H9 (cell line): ENCODE results near the gene GPATCH1. TPM values are rescaled to one million over a fixed set of nuclear protein-coding genes. Genes with fewer than 3 reads are reported as not detected.

Source experiments
- DNase-seq: peaks from one replicate; pipeline ENCODE4 v3.0.0-alpha.2; 2017
- H2AFZ ChIP-seq: one replicate; pipeline ENCODE4 v1.6.1; 2013; ENCODE audit warnings: mild to moderate bottlenecking, low read length, control low read depth, moderate library complexity
- H2AK5ac ChIP-seq: 2 replicates; pipeline ENCODE4 v1.6.1; 2013; ENCODE audit warnings: low read length, control low read depth, mixed read lengths; ENCODE audit not compliant: insufficient read length
- H2BK120ac ChIP-seq: one replicate; pipeline ENCODE4 v1.6.1; 2013; ENCODE audit warnings: low read depth, mild to moderate bottlenecking, low read length, control low read depth, inconsistent platforms; ENCODE audit not compliant: poor library complexity, severe bottlenecking
- H2BK12ac ChIP-seq: 2 replicates; pipeline ENCODE4 v1.6.1; 2013; ENCODE audit warnings: low read length, control low read depth, mixed read lengths, low read depth; ENCODE audit not compliant: insufficient read length
- H2BK15ac ChIP-seq: 2 replicates; pipeline ENCODE4 v1.6.1; 2013; ENCODE audit warnings: low read depth, low read length, control low read depth
- H2BK20ac ChIP-seq: one replicate; pipeline ENCODE4 v1.6.1; 2013; ENCODE audit warnings: low read depth, mild to moderate bottlenecking, low read length, control low read depth, inconsistent platforms; ENCODE audit not compliant: poor library complexity, severe bottlenecking
- H2BK5ac ChIP-seq: 2 replicates; pipeline ENCODE4 v1.6.1; 2013; ENCODE audit warnings: low read length, control low read depth, mixed read lengths; ENCODE audit not compliant: insufficient read length
- H3K14ac ChIP-seq: 2 replicates; pipeline ENCODE4 v1.6.1; 2013; ENCODE audit warnings: low read length, control low read depth; ENCODE audit not compliant: insufficient read depth
- H3K18ac ChIP-seq: 2 replicates; pipeline ENCODE4 v1.6.1; 2013; ENCODE audit warnings: low read depth, mild to moderate bottlenecking, mixed read lengths, low read length, control low read depth; ENCODE audit not compliant: insufficient read length
- H3K23ac ChIP-seq: 2 replicates; pipeline ENCODE4 v1.6.1; 2013; ENCODE audit warnings: low read length, control low read depth, mixed read lengths, low read depth; ENCODE audit not compliant: insufficient read length
- H3K23me2 ChIP-seq: 2 replicates; pipeline ENCODE4 v1.6.1; 2013; ENCODE audit warnings: low read depth, mild to moderate bottlenecking, mixed read lengths, low read length, control low read depth; ENCODE audit not compliant: insufficient read length, poor library complexity, severe bottlenecking
- H3K27ac ChIP-seq: 2 replicates; pipeline ENCODE4 v1.5.1; 2013; ENCODE audit warnings: low read length, control low read depth, mixed read lengths, low read depth; ENCODE audit not compliant: insufficient read length
- H3K27me3 ChIP-seq: 2 replicates; pipeline ENCODE4 v1.6.1; 2013; ENCODE audit warnings: low read length, control low read depth, inconsistent platforms; ENCODE audit not compliant: insufficient read depth
- H3K4ac ChIP-seq: 2 replicates; pipeline ENCODE4 v1.6.1; 2013; ENCODE audit warnings: low read depth, mild to moderate bottlenecking, control low read depth, inconsistent platforms, low read length, moderate library complexity
- H3K4me1 ChIP-seq: 2 replicates; pipeline ENCODE4 v1.6.1; 2013; ENCODE audit warnings: low read length, control low read depth, inconsistent platforms; ENCODE audit not compliant: insufficient read depth
- H3K4me2 ChIP-seq: 2 replicates; pipeline ENCODE4 v1.6.1; 2013; ENCODE audit warnings: low read length, control low read depth, mixed read lengths; ENCODE audit not compliant: insufficient read length, insufficient read depth
- H3K56ac ChIP-seq: 2 replicates; pipeline ENCODE4 v1.6.1; 2013; ENCODE audit warnings: low read depth, mild to moderate bottlenecking, mixed read lengths, low read length, control low read depth; ENCODE audit not compliant: insufficient read length
- H3K79me1 ChIP-seq: 2 replicates; pipeline ENCODE4 v1.6.1; 2013; ENCODE audit warnings: low read depth, mild to moderate bottlenecking, moderate library complexity, low read length, control low read depth, inconsistent platforms; ENCODE audit not compliant: insufficient read depth, poor library complexity, severe bottlenecking
- H3K79me2 ChIP-seq: 2 replicates; pipeline ENCODE4 v1.6.1; 2013; ENCODE audit warnings: low read length, control low read depth, inconsistent platforms; ENCODE audit not compliant: insufficient read depth
- H3K9ac ChIP-seq: 2 replicates; pipeline ENCODE4 v1.6.1; 2013; ENCODE audit warnings: low read length, control low read depth, mixed read lengths; ENCODE audit not compliant: insufficient read length; ENCODE audit errors: extremely low read depth
- H3K9me3 ChIP-seq: one replicate; pipeline ENCODE4 v1.6.1; 2013; ENCODE audit warnings: low read depth, low read length, inconsistent platforms; ENCODE audit not compliant: control insufficient read depth
- H3T11ph ChIP-seq: one replicate; pipeline ENCODE4 v1.6.1; 2013; ENCODE audit warnings: mild to moderate bottlenecking, low read length, control low read depth, inconsistent platforms
- H4K20me1 ChIP-seq: one replicate; pipeline ENCODE4 v1.6.1; 2013; ENCODE audit not compliant: control insufficient read depth, insufficient read length, insufficient read depth
- H4K5ac ChIP-seq: 2 replicates; pipeline ENCODE4 v1.6.1; 2013; ENCODE audit warnings: low read depth, mild to moderate bottlenecking, mixed read lengths, low read length, control low read depth; ENCODE audit not compliant: insufficient read length
- H4K8ac ChIP-seq: replicated peaks from 2 replicates; pipeline ENCODE4 v1.6.1; 2013; ENCODE audit warnings: low read length, control low read depth, mixed read lengths, low read depth; ENCODE audit not compliant: insufficient read length
- H4K91ac ChIP-seq: 2 replicates; pipeline ENCODE4 v1.6.1; 2013; ENCODE audit warnings: low read depth, mild to moderate bottlenecking, moderate library complexity, mixed read lengths, low read length, control low read depth; ENCODE audit not compliant: insufficient read length
- H3K27ac Mint-ChIP-seq, 3 experiments: 2 replicates in 2 of 3; 3 replicates in 1 of 3; pipeline ENCODE4 v1.8.0; 2020 to 2021; ENCODE audit warnings: mixed read lengths in 3 of 3, mild to moderate bottlenecking in 1 of 3, moderate library complexity in 1 of 3
- H3K27me3 Mint-ChIP-seq: 2 replicates; pipeline ENCODE4 v1.8.0; 2021; ENCODE audit warnings: low read depth, mild to moderate bottlenecking, moderate library complexity, mixed read lengths
- H3K36me3 Mint-ChIP-seq, 3 experiments: 2 replicates in 2 of 3; 3 replicates in 1 of 3; pipeline ENCODE4 v1.8.0; 2020 to 2021; ENCODE audit warnings: low read depth in 3 of 3, mixed read lengths in 3 of 3; ENCODE audit not compliant: insufficient read depth in 1 of 3
- H3K4me1 Mint-ChIP-seq, 2 experiments: 2 replicates each; pipeline ENCODE4 v1.8.0; 2020; ENCODE audit warnings: mixed read lengths in 2 of 2
- H3K4me3 Mint-ChIP-seq, 2 experiments: 2 replicates in 1 of 2; 3 replicates in 1 of 2; pipeline ENCODE4 v1.8.0; 2020 to 2021; ENCODE audit warnings: mild to moderate bottlenecking in 2 of 2, mixed read lengths in 2 of 2, moderate library complexity in 1 of 2
- H3K9me3 Mint-ChIP-seq, 2 experiments: 2 replicates in 1 of 2; 3 replicates in 1 of 2; pipeline ENCODE4 v1.8.0; 2020; ENCODE audit warnings: mild to moderate bottlenecking in 2 of 2, mixed read lengths in 2 of 2, moderate library complexity in 1 of 2
- CTCF ChIP-seq: fragments of 200-600 bp; sonication (generic); conservative IDR thresholded peaks from 3 replicates; pipeline ENCODE4 v1.8.0; 2021; ENCODE audit warnings: antibody characterized with exemption, mild to moderate bottlenecking
- WGBS: extraction: QIAGEN DNeasy Blood & Tissue Kit; methylation state at CpG from one replicate; pipeline ENCODE4 v1.1.7; 2013; ENCODE audit warnings: missing lambda C conversion rate, low lambda C conversion rate, mixed read lengths; ENCODE audit not compliant: insufficient read length; ENCODE audit errors: extremely low coverage; 5-methylcytosine and 5-hydroxymethylcytosine counted together
- total RNA-seq: library from RNA; stranded (reverse); gene quantifications from 2 replicates; pipeline ENCODE4 v1.2.1, GENCODE V29; 2021

GPATCH1 gene
- total RNA-seq, 1 experiment from 2014 or later, result 11.7 TPM

GRCh38 chr19:33175156-33175782, 94.3 kb downstream of the GPATCH1 start:
- H3K27ac ChIP-seq, result no peak overlapping the region
- WGBS, result no CpG with 5 or more reads among the region's 10 CpGs

More at GRCh38 chr19:33175156-33175782, 94.3 kb downstream of the GPATCH1 start:
- Histone ChIP-seq H4K5ac (no peak overlapping the region), H3K79me1 (no peaks in the 10 kb centered on the region), H2BK20ac (no peak overlapping the region), H2BK12ac (no peak overlapping the region), H4K91ac (no peak overlapping the region), H3K79me2 (no peaks in the 10 kb centered on the region), H3K23ac (no peak overlapping the region), H2AK5ac (no peak overlapping the region), H3K14ac (no peak overlapping the region), H3K4me1 (no peaks in the 10 kb centered on the region), H4K8ac (no peak overlapping the region), H3K56ac (no peak overlapping the region), H3T11ph (no peak overlapping the region), H3K18ac (no peak overlapping the region), H2BK15ac (no peak overlapping the region), H2BK5ac (no peak overlapping the region), H3K9me3 (no peaks in the 10 kb centered on the region), H2AFZ (no peak overlapping the region), H2BK120ac (no peak overlapping the region), H3K23me2 (peaks cover 5% of the 10 kb centered on the region), H3K9ac (no peak overlapping the region), H3K4ac (no peak overlapping the region), H3K4me2 (peak overlapping the region; percentile 94), H3K27me3 (no peaks in the 10 kb centered on the region), H4K20me1 (no peaks in the 10 kb centered on the region)
- no peak overlapping the region for H3K27ac Mint-ChIP-seq
- TF ChIP-seq CTCF, result no peak
- peaks cover 0 to 3% of the 10 kb centered on the region in 2 experiments; a peak in 3 of 5 replicates for H3K9me3 Mint-ChIP-seq
- no peak for DNase-seq
- H3K27me3 Mint-ChIP-seq, result peaks cover 17% of the 10 kb centered on the region
- H3K4me1 Mint-ChIP-seq, result peaks cover 15 to 21% of the 10 kb centered on the region in 2 experiments
- H3K36me3 Mint-ChIP-seq, result peaks cover 0 to 7% (median 2%) of the 10 kb centered on the region in 3 experiments; a peak in 3 of 7 replicates
- H3K4me3 Mint-ChIP-seq, result peak overlapping the region; percentile 94 to 96
